K562 (cell line): Measurements from ENCODE around the gene GULP1.

Source experiments
- CTCF ChIP-seq, 3 experiments: IDR thresholded peaks in 2 of 3; conservative IDR thresholded peaks in 1 of 3; 2 replicates each; pipeline ENCODE4 v1.5.1; 2011 to 2012; ENCODE audit warnings: low read length in 3 of 3, mild to moderate bottlenecking in 3 of 3, control low read depth in 2 of 3, improper control_type of control experiment in 1 of 3, inconsistent platforms in 1 of 3, low read depth in 1 of 3, mixed read lengths in 1 of 3, moderate library complexity in 1 of 3; ENCODE audit not compliant: insufficient read depth in 2 of 3
- EHMT2 ChIP-seq: fragments of 450-650 bp; IDR thresholded peaks from 2 replicates; pipeline ENCODE4 v1.6.1; 2018; ENCODE audit warnings: antibody characterized with exemption
- GATAD2A ChIP-seq: fragments of 450-650 bp; IDR thresholded peaks from 2 replicates; pipeline ENCODE4 v1.6.1; 2017
- KAT2B ChIP-seq: IDR thresholded peaks from one replicate; pipeline ENCODE4 v1.6.1; 2012; ENCODE audit warnings: low read depth, mild to moderate bottlenecking, control low read depth, inconsistent platforms, low read length, moderate library complexity
- MCM3 ChIP-seq: fragments of 450-650 bp; IDR thresholded peaks from 2 replicates; pipeline ENCODE4 v1.6.1; 2016
- MYNN ChIP-seq, 2 experiments: sonication (generic); formaldehyde crosslinking in 1 of 2; IDR thresholded peaks; 2 replicates each; pipeline versions ENCODE4 v1.5.0 to v1.6.1; 2016 to 2020; ENCODE audit warnings: antibody characterized with exemption in 1 of 2, missing genetic modification reagents in 1 of 2
- NR2C2 ChIP-seq, 2 experiments: fragments of 200-800 bp in 1 of 2; sonication (Bioruptor generic) in 1 of 2; sonication (generic) in 1 of 2; formaldehyde crosslinking in 1 of 2; IDR thresholded peaks; 2 replicates each; pipeline versions ENCODE4 v1.6.1 to v1.8.0; 2016 to 2022; ENCODE audit warnings: mild to moderate bottlenecking in 1 of 2, missing compliant biosample characterization in 1 of 2, missing genetic modification characterization in 1 of 2, missing genetic modification reagents in 1 of 2
- PHF8 ChIP-seq: fragments of 200-600 bp; sonication (generic); IDR thresholded peaks from 2 replicates; pipeline ENCODE4 v1.6.1; 2012; ENCODE audit warnings: mixed run types, mild to moderate bottlenecking, inconsistent platforms, low read length, moderate library complexity, borderline replicate concordance
- REST ChIP-seq, 2 experiments: fragments of 450-650 bp; formaldehyde crosslinking in 1 of 2; IDR thresholded peaks; 2 replicates each; pipeline versions ENCODE4 v1.4.0 to v1.6.1; 2014 to 2020; ENCODE audit warnings: mild to moderate bottlenecking in 2 of 2, borderline replicate concordance in 1 of 2, low read depth in 1 of 2
- ZNF274 ChIP-seq: IDR thresholded peaks from 2 replicates; pipeline ENCODE4 v1.6.1; 2011; ENCODE audit warnings: low read depth, mild to moderate bottlenecking, low read length, moderate library complexity, borderline replicate concordance
- ZNF79 ChIP-seq: fragments of 250-450 bp; sonication (Bioruptor Pico); IDR thresholded peaks from 2 replicates; pipeline ENCODE4 v1.4.0; 2020; ENCODE audit warnings: low read depth, mild to moderate bottlenecking, moderate library complexity
- TF ChIP-seq, protein P1 (sequence below): sonication (generic); formaldehyde crosslinking; IDR thresholded peaks from 2 replicates; pipeline ENCODE4 v1.8.1; 2023; ENCODE audit warnings: mild to moderate bottlenecking, missing genetic modification reagents, moderate library complexity

DNA sequence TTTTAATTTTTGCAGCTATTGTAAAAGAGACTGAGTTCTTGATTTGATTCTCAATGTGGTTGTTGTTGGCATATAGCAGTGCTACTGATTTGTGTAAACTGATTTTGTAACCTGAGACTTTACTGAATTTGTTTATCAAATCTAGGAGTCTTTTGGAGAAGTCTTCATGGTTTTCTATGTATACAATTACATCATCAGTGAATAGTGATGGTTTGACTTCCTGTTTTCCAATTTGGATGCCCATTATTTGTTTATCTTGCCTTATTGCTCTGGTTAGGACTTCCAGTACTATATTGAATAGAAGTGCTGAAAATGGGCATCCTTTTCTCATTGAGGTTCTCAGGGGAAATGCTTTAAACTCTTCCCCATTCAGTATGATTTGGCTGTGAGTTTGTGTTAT, 99.7 kb downstream of the GULP1 start:
- TF ChIP-seq CTCF (IDR thresholded peaks at IDR 0.05 in 2 of 3, conservative IDR thresholded peaks at IDR 0.05 in 1 of 3; ENCODE audit: insufficient read depth in 2 of 3, low read depth in 1 of 3, low read length in 3 of 3) (no peak), REST (IDR thresholded peaks at IDR 0.05; ENCODE audit: borderline replicate concordance) (no peak), REST (CRISPR knock-in tag; IDR thresholded peaks at IDR 0.05; ENCODE audit: low read depth) (no peak), ZNF274 (no peak), MYNN (IDR thresholded peaks at IDR 0.05) (no peak), MYNN (CRISPR knock-in tag; IDR thresholded peaks at IDR 0.05) (no peak), ZNF79 (CRISPR knock-in tag) (no peak), MCM3 (no peak), EHMT2 (no peak), GATAD2A (no peak), NR2C2 (CRISPR knock-in tag; IDR thresholded peaks at IDR 0.05) (no peak), NR2C2 (tag; IDR thresholded peaks at IDR 0.05) (no peak), PHF8 (no peak), KAT2B (no peak)
- TF ChIP-seq, protein P1, sequence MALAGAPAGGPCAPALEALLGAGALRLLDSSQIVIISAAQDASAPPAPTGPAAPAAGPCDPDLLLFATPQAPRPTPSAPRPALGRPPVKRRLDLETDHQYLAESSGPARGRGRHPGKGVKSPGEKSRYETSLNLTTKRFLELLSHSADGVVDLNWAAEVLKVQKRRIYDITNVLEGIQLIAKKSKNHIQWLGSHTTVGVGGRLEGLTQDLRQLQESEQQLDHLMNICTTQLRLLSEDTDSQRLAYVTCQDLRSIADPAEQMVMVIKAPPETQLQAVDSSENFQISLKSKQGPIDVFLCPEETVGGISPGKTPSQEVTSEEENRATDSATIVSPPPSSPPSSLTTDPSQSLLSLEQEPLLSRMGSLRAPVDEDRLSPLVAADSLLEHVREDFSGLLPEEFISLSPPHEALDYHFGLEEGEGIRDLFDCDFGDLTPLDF (CRISPR knock-in tag), result no peak
